SK-N-SH (cell line): ENCODE measurements around the gene ARMC9.

Source experiments
- EZH2phosphoT487 ChIP-seq: fragments of 200-600 bp; sonication (generic); IDR thresholded peaks from 2 replicates; pipeline ENCODE4 v1.6.1; 2017; ENCODE audit warnings: low read depth, mixed run types, mild to moderate bottlenecking, antibody characterized with exemption, moderate library complexity, borderline replicate concordance
- MXI1 ChIP-seq: IDR thresholded peaks from 2 replicates; pipeline ENCODE4 v1.6.1; 2012; ENCODE audit warnings: mild to moderate bottlenecking, low read depth, low read length, improper control_type of control experiment
- NFIC ChIP-seq: IDR thresholded peaks from 2 replicates; pipeline ENCODE4 v1.4.0; 2012; ENCODE audit warnings: borderline replicate concordance
- RCOR1 ChIP-seq: fragments of 150-350 bp; IDR thresholded peaks from 2 replicates; pipeline ENCODE4 v1.6.1; 2017; ENCODE audit warnings: antibody characterized with exemption, low read length
- RXRA ChIP-seq: IDR thresholded peaks from 2 replicates; pipeline ENCODE4 v1.4.0; 2012; ENCODE audit warnings: low read depth, mild to moderate bottlenecking, borderline replicate concordance
- SMC3 ChIP-seq: IDR thresholded peaks from 2 replicates; pipeline ENCODE4 v1.6.1; 2012; ENCODE audit warnings: low read depth, low read length, improper control_type of control experiment
- TAF1 ChIP-seq: IDR thresholded peaks from 2 replicates; pipeline ENCODE4 v1.6.1; 2012; ENCODE audit warnings: low read depth, mild to moderate bottlenecking, low read length, moderate library complexity, borderline replicate concordance
- TF ChIP-seq, protein P1 (sequence below): fragments of 200-600 bp; sonication (generic); IDR thresholded peaks from 2 replicates; pipeline ENCODE4 v1.6.1; 2017; ENCODE audit warnings: antibody characterized with exemption, mild to moderate bottlenecking, moderate library complexity
- TF ChIP-seq, protein P2 (sequence below): fragments of 150-350 bp; IDR thresholded peaks from 2 replicates; pipeline ENCODE4 v1.6.1; 2017; ENCODE audit warnings: antibody characterized with exemption, low read length, low read depth, borderline replicate concordance
- TF ChIP-seq, protein P3 (sequence below): IDR thresholded peaks from 2 replicates; pipeline ENCODE4 v1.4.0; 2012; ENCODE audit warnings: low read depth, borderline replicate concordance
- TF ChIP-seq, protein P4 (sequence below): IDR thresholded peaks from 2 replicates; pipeline ENCODE4; 2012

DNA sequence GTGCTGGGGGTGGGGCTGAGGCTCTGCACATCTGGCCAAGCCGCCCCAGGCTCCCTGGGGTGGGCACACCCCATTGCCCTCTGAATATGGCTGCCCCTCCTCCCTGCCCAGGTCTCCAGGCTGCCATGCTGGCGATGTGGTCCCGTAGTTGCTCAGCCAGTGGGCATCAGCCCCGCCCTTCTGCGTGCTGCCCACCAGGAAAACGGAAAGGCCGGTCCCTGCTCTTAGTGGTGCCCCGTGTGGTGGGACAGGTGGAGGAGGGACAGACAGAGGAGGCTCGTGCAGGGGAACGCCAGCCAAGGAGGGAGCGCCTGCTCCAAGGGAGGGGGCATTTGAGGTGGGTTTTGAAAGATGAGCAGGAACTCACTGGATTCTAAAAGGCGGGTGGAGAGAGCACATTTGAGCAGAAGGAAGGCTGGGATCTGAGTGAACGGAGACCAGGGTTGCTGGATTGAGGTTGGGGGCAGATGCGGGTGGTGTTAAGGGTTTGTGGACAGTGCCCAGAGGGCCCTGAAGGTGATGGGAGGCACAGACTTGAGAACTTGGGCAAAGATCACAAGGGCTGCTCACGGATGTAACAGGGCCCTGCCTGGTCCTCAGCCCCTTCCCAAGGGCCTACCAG is 190.4 kb downstream of the ARMC9 start:
- TF ChIP-seq, protein P1, sequence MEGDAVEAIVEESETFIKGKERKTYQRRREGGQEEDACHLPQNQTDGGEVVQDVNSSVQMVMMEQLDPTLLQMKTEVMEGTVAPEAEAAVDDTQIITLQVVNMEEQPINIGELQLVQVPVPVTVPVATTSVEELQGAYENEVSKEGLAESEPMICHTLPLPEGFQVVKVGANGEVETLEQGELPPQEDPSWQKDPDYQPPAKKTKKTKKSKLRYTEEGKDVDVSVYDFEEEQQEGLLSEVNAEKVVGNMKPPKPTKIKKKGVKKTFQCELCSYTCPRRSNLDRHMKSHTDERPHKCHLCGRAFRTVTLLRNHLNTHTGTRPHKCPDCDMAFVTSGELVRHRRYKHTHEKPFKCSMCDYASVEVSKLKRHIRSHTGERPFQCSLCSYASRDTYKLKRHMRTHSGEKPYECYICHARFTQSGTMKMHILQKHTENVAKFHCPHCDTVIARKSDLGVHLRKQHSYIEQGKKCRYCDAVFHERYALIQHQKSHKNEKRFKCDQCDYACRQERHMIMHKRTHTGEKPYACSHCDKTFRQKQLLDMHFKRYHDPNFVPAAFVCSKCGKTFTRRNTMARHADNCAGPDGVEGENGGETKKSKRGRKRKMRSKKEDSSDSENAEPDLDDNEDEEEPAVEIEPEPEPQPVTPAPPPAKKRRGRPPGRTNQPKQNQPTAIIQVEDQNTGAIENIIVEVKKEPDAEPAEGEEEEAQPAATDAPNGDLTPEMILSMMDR = no peak
- TF ChIP-seq NFIC = no peak
- TF ChIP-seq, protein P2, sequence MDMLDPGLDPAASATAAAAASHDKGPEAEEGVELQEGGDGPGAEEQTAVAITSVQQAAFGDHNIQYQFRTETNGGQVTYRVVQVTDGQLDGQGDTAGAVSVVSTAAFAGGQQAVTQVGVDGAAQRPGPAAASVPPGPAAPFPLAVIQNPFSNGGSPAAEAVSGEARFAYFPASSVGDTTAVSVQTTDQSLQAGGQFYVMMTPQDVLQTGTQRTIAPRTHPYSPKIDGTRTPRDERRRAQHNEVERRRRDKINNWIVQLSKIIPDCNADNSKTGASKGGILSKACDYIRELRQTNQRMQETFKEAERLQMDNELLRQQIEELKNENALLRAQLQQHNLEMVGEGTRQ = no peak
- TF ChIP-seq RXRA = no peak
- no peak for TF ChIP-seq SMC3
- TF ChIP-seq, protein P3, sequence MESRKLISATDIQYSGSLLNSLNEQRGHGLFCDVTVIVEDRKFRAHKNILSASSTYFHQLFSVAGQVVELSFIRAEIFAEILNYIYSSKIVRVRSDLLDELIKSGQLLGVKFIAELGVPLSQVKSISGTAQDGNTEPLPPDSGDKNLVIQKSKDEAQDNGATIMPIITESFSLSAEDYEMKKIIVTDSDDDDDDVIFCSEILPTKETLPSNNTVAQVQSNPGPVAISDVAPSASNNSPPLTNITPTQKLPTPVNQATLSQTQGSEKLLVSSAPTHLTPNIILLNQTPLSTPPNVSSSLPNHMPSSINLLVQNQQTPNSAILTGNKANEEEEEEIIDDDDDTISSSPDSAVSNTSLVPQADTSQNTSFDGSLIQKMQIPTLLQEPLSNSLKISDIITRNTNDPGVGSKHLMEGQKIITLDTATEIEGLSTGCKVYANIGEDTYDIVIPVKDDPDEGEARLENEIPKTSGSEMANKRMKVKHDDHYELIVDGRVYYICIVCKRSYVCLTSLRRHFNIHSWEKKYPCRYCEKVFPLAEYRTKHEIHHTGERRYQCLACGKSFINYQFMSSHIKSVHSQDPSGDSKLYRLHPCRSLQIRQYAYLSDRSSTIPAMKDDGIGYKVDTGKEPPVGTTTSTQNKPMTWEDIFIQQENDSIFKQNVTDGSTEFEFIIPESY = no peak
- no peak for TF ChIP-seq EZH2phosphoT487
- no peak for TF ChIP-seq TAF1
- no peak for TF ChIP-seq RCOR1
- TF ChIP-seq, protein P4, sequence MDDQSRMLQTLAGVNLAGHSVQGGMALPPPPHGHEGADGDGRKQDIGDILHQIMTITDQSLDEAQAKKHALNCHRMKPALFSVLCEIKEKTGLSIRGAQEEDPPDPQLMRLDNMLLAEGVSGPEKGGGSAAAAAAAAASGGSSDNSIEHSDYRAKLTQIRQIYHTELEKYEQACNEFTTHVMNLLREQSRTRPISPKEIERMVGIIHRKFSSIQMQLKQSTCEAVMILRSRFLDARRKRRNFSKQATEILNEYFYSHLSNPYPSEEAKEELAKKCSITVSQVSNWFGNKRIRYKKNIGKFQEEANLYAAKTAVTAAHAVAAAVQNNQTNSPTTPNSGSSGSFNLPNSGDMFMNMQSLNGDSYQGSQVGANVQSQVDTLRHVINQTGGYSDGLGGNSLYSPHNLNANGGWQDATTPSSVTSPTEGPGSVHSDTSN = no peak
- TF ChIP-seq MXI1 = no peak
